GM19238 (cell line): Measurements from ENCODE around the gene MRPL45.
A peak's percentile ranks its signal among the peaks of the same experiment; 100 is the strongest.

ENCODE experiments used
- DNase-seq: peaks from one replicate; pipeline ENCODE4 v3.0.0; 2011; ENCODE audit warnings: low spot score; ENCODE audit not compliant: insufficient read length

MRPL45 gene

GRCh38 chr17:38344420-38344745 lies 47.4 kb downstream of the MRPL45 start:
- no peak for DNase-seq

DNA sequence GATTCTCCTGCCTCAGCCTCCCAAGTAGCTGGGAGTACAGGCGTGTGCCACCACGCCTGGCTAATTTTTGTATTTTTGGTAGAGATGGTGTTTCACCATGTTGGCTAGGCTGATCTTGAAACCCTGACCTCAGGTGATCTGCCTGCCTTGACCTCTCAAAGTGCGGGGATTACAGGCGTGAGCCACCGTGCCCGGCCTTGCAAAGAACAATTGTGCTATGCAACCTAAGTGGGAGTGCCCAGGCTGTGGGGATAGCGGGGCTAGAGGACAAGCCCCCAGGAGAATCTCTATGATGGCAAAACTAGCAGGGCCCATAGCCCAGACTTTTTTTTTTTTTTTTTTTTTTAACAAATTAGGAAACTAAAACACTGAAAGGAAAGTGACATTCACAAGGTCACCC lies 48.8 kb downstream of the MRPL45 start:
- DNase-seq = no peak

- peak; percentile 53 for DNase-seq
Observed at GRCh38 chr17:38349097-38349730, 52.2 kb downstream of the MRPL45 start.

- DNase-seq = no peak
Observed at GRCh38 chr17:38350035-38350434, 53.1 kb downstream of the MRPL45 start.

- DNase-seq = peak; percentile 87
Observed at GRCh38 chr17:38351412-38352222, 54.6 kb downstream of the MRPL45 start, which contains the start of gene SOCS7. SOCS7 (plus strand) TSS chr17:38351844; CDS start chr17:38352053, 209 bp downstream.

- DNase-seq = peak; percentile 28
Observed at GRCh38 chr17:38352245-38353085, 55.5 kb downstream of the MRPL45 start.

- no peak for DNase-seq
Observed at GRCh38 chr17:38353086-38353604, 56.2 kb downstream of the MRPL45 start.

DNA sequence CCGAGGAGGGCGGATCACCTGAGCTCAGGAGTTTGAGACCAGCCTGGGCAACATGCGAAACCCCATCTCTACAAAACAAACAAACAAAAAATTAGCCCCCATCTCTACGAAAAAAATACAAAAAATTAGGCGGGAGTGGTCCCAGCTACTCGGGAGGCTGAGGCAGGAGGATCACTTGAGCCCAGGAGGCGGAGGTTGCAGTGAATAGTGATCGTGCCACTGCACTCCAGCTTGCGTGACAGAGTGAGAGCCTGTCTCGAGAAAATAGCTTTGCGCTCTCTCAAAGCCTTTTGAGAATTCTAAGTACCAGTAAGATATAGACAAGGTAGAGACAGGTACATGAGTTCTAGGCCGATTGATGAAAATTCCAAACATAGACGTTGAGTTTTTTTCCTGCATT lies 56.7 kb downstream of the MRPL45 start:
- no peak for DNase-seq

DNA sequence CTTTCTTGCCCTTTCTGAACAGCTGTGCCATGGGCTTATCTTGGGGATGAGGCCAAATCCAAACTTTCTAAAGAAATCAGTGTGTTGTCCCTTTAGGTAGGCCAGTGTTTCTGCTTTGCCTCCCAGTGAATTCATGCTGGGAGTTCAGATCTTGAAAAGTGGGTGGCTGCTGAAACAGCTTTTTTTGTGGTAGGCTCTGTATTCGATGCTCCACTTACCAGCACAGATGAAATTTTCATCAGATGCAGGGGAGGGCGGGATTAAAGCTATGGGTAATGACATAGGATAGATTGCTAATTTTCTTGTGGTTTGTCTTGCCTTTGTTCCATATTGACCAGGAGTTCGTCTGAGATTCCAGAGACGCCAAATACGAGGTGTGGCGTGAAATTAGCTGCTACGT lies 57.5 kb downstream of the MRPL45 start:
- no peak for DNase-seq

DNA sequence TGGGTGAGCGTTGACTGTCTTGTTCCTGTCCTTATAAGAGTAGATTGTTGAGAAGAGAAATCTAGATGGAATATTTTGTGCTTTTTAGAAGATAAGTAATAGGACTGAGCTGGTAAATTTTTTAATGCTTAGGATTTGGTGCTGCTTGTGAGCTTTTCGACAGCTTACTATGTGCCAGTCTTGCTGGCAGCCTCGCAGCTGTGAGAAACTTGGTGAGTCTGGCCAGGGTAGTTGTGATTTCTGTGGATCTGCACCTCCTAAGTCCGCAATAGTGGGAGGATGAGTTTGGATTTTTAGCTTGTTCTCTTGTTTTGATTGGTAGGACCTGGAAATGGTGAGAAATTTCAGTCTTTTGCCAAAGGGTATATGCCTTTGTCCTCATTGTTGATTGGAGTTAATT lies 58.3 kb downstream of the MRPL45 start:
- no peak for DNase-seq

DNA sequence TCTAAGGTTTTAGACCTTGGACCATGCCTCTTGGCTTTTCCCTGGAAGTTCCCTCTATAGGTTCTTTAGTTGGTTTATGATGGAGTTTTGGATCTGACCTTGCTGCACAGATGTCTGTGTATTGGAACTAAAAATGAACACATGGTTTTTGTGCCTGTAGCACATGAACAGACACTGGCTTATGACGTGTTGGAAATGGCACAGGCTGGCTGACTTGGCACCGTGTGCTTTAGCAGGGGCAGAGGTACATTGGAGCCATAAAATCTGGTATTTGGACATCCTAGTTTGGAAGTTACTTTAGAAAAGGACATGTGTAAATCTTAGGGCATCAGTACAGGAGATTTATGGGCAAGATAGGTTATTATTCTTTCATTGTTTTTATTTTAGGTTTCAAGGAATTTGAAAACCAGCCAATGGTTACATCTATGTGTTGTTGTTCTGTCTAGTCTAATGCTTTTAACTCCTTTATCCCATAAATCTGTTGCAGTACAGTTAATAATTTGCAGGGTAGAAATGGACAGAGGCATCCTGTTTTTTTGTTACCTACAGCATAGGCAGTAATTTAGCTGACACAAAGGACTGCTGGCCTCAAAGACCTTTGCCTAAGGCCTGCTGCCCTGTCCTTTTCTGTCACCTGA lies 60.6 kb downstream of the MRPL45 start:
- DNase-seq = no peak

- no peak for DNase-seq
Observed at GRCh38 chr17:38358586-38359513, 61.9 kb downstream of the MRPL45 start.

GRCh38 chr17:38361694-38362465 lies 64.9 kb downstream of the MRPL45 start:
- DNase-seq = no peak

GRCh38 chr17:38363016-38363415 lies 66.0 kb downstream of the MRPL45 start:
- DNase-seq = no peak

GRCh38 chr17:38364741-38365140 lies 67.8 kb downstream of the MRPL45 start:
- DNase-seq = no peak

- no peak for DNase-seq
Observed at GRCh38 chr17:38369124-38369886, 72.3 kb downstream of the MRPL45 start.
